ENCODE data around the gene DEPDC5. TPM values are rescaled to one million over a fixed set of nuclear protein-coding genes. Genes with fewer than 3 reads are reported as not detected.

The DEPDC5 gene
- total and polyA plus RNA-seq, 5 donors from 2014 or later: 4.1 to 57.6 (median 9.7) TPM

- Mint-ChIP-seq H3K36me3 (peaks cover 16% of the 10 kb centered on the region), H3K4me3 (no peak overlapping the region), H3K4me1 (peaks cover 0 to 6% (median 5%) of the 10 kb centered on the region in 4 donors), H3K27ac (no peak overlapping the region), H3K27me3 (no peaks in the 10 kb centered on the region), H3K9me3 (no peaks in the 10 kb centered on the region)
- Histone ChIP-seq H3K27me3 (ENCODE audit: control insufficient read depth, insufficient read depth, low read length) (no peaks in the 10 kb centered on the region), H3K4me3 (ENCODE audit: low read depth, low read length) (no peak overlapping the region), H3K36me3 (ENCODE audit: control insufficient read depth, insufficient read depth, low read length) (peaks cover 41% of the 10 kb centered on the region), H3K4me1 (ENCODE audit: control insufficient read depth, insufficient read depth, low read length, poor library complexity, severe bottlenecking) (no peaks in the 10 kb centered on the region), H3K9me3 (ENCODE audit: control insufficient read depth in 2 of 2, low read length in 2 of 2) (no peaks in the 10 kb centered on the region), H3K27ac (ENCODE audit: insufficient read depth, low read length, poor library complexity, severe bottlenecking) (no peak overlapping the region)
- DNase-seq (no peak), ATAC-seq (ENCODE audit: low read depth in 2 of 2) (no peak)
Measured at GRCh38 chr22:31857247-31857646, 103.4 kb downstream of the DEPDC5 start.

GRCh38 chr22:31861226-31861840 is 107.5 kb downstream of the DEPDC5 start:
- Mint-ChIP-seq H3K36me3 (peaks cover 5% of the 10 kb centered on the region), H3K27me3 (no peaks in the 10 kb centered on the region), H3K4me3 (no peak overlapping the region), H3K4me1 (peaks cover 0 to 6% (median 3%) of the 10 kb centered on the region in 4 donors), H3K9me3 (no peaks in the 10 kb centered on the region), H3K27ac (peak overlapping the region in 1 of 3 donors; percentile 67)
- H3K27ac ChIP-seq (ENCODE audit: insufficient read depth, low read length, poor library complexity, severe bottlenecking): no peak overlapping the region
- no peaks in the 10 kb centered on the region for H3K27me3 ChIP-seq (ENCODE audit: control insufficient read depth, insufficient read depth, low read length)
- no peak overlapping the region for H3K4me3 ChIP-seq (ENCODE audit: low read depth, low read length)
- no peaks in the 10 kb centered on the region for H3K9me3 ChIP-seq (ENCODE audit: control insufficient read depth in 2 of 2, low read length in 2 of 2)
- DNase-seq: peak in 1 of 3 donors; percentile 10
- no peaks in the 10 kb centered on the region for H3K4me1 ChIP-seq (ENCODE audit: control insufficient read depth, insufficient read depth, low read length, poor library complexity, severe bottlenecking)
- H3K36me3 ChIP-seq (ENCODE audit: control insufficient read depth, insufficient read depth, low read length): peaks cover 39% of the 10 kb centered on the region
- ATAC-seq (ENCODE audit: low read depth in 2 of 2): no peak

- peaks cover 0 to 10% (median 7%) of the 10 kb centered on the region in 4 donors for H3K4me1 Mint-ChIP-seq
- H3K4me3 Mint-ChIP-seq: no peak overlapping the region
- no peak for ATAC-seq (ENCODE audit: low read depth in 2 of 2)
- peaks cover 30% of the 10 kb centered on the region for H3K36me3 Mint-ChIP-seq
- no peaks in the 10 kb centered on the region for H3K27me3 Mint-ChIP-seq
- H3K27ac ChIP-seq (ENCODE audit: insufficient read depth, low read length, poor library complexity, severe bottlenecking): no peak overlapping the region
- H3K36me3 ChIP-seq (ENCODE audit: control insufficient read depth, insufficient read depth, low read length): peaks cover 20% of the 10 kb centered on the region
- peak overlapping the region in 1 of 3 donors; percentile 77 for H3K27ac Mint-ChIP-seq
- no peaks in the 10 kb centered on the region for H3K9me3 Mint-ChIP-seq
- no peaks in the 10 kb centered on the region for H3K27me3 ChIP-seq (ENCODE audit: control insufficient read depth, insufficient read depth, low read length)
- H3K4me1 ChIP-seq (ENCODE audit: control insufficient read depth, insufficient read depth, low read length, poor library complexity, severe bottlenecking): no peaks in the 10 kb centered on the region
- no peak overlapping the region for H3K4me3 ChIP-seq (ENCODE audit: low read depth, low read length)
- H3K9me3 ChIP-seq (ENCODE audit: control insufficient read depth in 2 of 2, low read length in 2 of 2): no peaks in the 10 kb centered on the region
- no peak for DNase-seq
Measured at GRCh38 chr22:31866918-31867317, 113.1 kb downstream of the DEPDC5 start.

GRCh38 chr22:31867386-31868153 is 113.8 kb downstream of the DEPDC5 start:
- no peak overlapping the region for H3K27ac ChIP-seq (ENCODE audit: insufficient read depth, low read length, poor library complexity, severe bottlenecking)
- H3K36me3 Mint-ChIP-seq: peaks cover 34% of the 10 kb centered on the region
- H3K4me1 ChIP-seq (ENCODE audit: control insufficient read depth, insufficient read depth, low read length, poor library complexity, severe bottlenecking): no peaks in the 10 kb centered on the region
- H3K27ac Mint-ChIP-seq: peak overlapping the region in 1 of 3 donors; percentile 77
- peak in 1 of 3 donors; percentile 49 for DNase-seq
- no peaks in the 10 kb centered on the region for H3K9me3 ChIP-seq (ENCODE audit: control insufficient read depth in 2 of 2, low read length in 2 of 2)
- H3K27me3 ChIP-seq (ENCODE audit: control insufficient read depth, insufficient read depth, low read length): no peaks in the 10 kb centered on the region
- no peaks in the 10 kb centered on the region for H3K27me3 Mint-ChIP-seq
- no peaks in the 10 kb centered on the region for H3K9me3 Mint-ChIP-seq
- no peak for ATAC-seq (ENCODE audit: low read depth in 2 of 2)
- H3K36me3 ChIP-seq (ENCODE audit: control insufficient read depth, insufficient read depth, low read length): peaks cover 24% of the 10 kb centered on the region
- no peak overlapping the region for H3K4me3 Mint-ChIP-seq
- peaks cover 0 to 10% (median 7%) of the 10 kb centered on the region in 4 donors for H3K4me1 Mint-ChIP-seq
- no peak overlapping the region for H3K4me3 ChIP-seq (ENCODE audit: low read depth, low read length)

- peaks cover 0 to 10% (median 7%) of the 10 kb centered on the region in 4 donors for H3K4me1 Mint-ChIP-seq
- H3K9me3 Mint-ChIP-seq: no peaks in the 10 kb centered on the region
- DNase-seq (no peak), ATAC-seq (ENCODE audit: low read depth in 2 of 2) (no peak)
- H3K27ac Mint-ChIP-seq: peak overlapping the region; percentile 1 to 50 (median 18)
- no peaks in the 10 kb centered on the region for H3K27me3 Mint-ChIP-seq
- Histone ChIP-seq H3K4me3 (ENCODE audit: low read depth, low read length) (no peak overlapping the region), H3K36me3 (ENCODE audit: control insufficient read depth, insufficient read depth, low read length) (peaks cover 38% of the 10 kb centered on the region), H3K27ac (ENCODE audit: insufficient read depth, low read length, poor library complexity, severe bottlenecking) (no peak overlapping the region), H3K4me1 (ENCODE audit: control insufficient read depth, insufficient read depth, low read length, poor library complexity, severe bottlenecking) (no peaks in the 10 kb centered on the region), H3K27me3 (ENCODE audit: control insufficient read depth, insufficient read depth, low read length) (no peaks in the 10 kb centered on the region), H3K9me3 (ENCODE audit: control insufficient read depth in 2 of 2, low read length in 2 of 2) (no peaks in the 10 kb centered on the region)
- no peak overlapping the region for H3K4me3 Mint-ChIP-seq
- peaks cover 46% of the 10 kb centered on the region for H3K36me3 Mint-ChIP-seq
Measured at GRCh38 chr22:31869739-31870138, 115.9 kb downstream of the DEPDC5 start.

GRCh38 chr22:31870890-31871289 is 117.1 kb downstream of the DEPDC5 start:
- no peak overlapping the region for H3K4me3 Mint-ChIP-seq
- no peaks in the 10 kb centered on the region for H3K4me1 ChIP-seq (ENCODE audit: control insufficient read depth, insufficient read depth, low read length, poor library complexity, severe bottlenecking)
- no peaks in the 10 kb centered on the region for H3K9me3 Mint-ChIP-seq
- peaks cover 0 to 10% (median 7%) of the 10 kb centered on the region in 4 donors for H3K4me1 Mint-ChIP-seq
- peak overlapping the region in 1 of 3 donors; percentile 27 for H3K27ac Mint-ChIP-seq
- no peaks in the 10 kb centered on the region for H3K27me3 Mint-ChIP-seq
- no peaks in the 10 kb centered on the region for H3K27me3 ChIP-seq (ENCODE audit: control insufficient read depth, insufficient read depth, low read length)
- DNase-seq (no peak), ATAC-seq (ENCODE audit: low read depth in 2 of 2) (no peak)
- no peaks in the 10 kb centered on the region for H3K9me3 ChIP-seq (ENCODE audit: control insufficient read depth in 2 of 2, low read length in 2 of 2)
- H3K27ac ChIP-seq (ENCODE audit: insufficient read depth, low read length, poor library complexity, severe bottlenecking): no peak overlapping the region
- no peak overlapping the region for H3K4me3 ChIP-seq (ENCODE audit: low read depth, low read length)
- H3K36me3 Mint-ChIP-seq: peaks cover 48% of the 10 kb centered on the region
- peaks cover 37% of the 10 kb centered on the region for H3K36me3 ChIP-seq (ENCODE audit: control insufficient read depth, insufficient read depth, low read length)

- Mint-ChIP-seq H3K4me3 (no peak overlapping the region), H3K9me3 (no peaks in the 10 kb centered on the region), H3K36me3 (peaks cover 52% of the 10 kb centered on the region), H3K27ac (peak overlapping the region in 2 of 3 donors; percentile 27 to 79), H3K4me1 (peaks cover 0 to 10% (median 7%) of the 10 kb centered on the region in 4 donors), H3K27me3 (no peaks in the 10 kb centered on the region)
- H3K27ac ChIP-seq (ENCODE audit: insufficient read depth, low read length, poor library complexity, severe bottlenecking): no peak overlapping the region
- no peak for ATAC-seq (ENCODE audit: low read depth in 2 of 2)
- H3K4me1 ChIP-seq (ENCODE audit: control insufficient read depth, insufficient read depth, low read length, poor library complexity, severe bottlenecking): no peaks in the 10 kb centered on the region
- H3K4me3 ChIP-seq (ENCODE audit: low read depth, low read length): no peak overlapping the region
- H3K27me3 ChIP-seq (ENCODE audit: control insufficient read depth, insufficient read depth, low read length): no peaks in the 10 kb centered on the region
- H3K36me3 ChIP-seq (ENCODE audit: control insufficient read depth, insufficient read depth, low read length): peaks cover 35% of the 10 kb centered on the region
- H3K9me3 ChIP-seq (ENCODE audit: control insufficient read depth in 2 of 2, low read length in 2 of 2): no peaks in the 10 kb centered on the region
- DNase-seq: no peak
Measured at GRCh38 chr22:31871480-31871879, 117.7 kb downstream of the DEPDC5 start.
